HG02852 (cell line): ENCODE results near the gene GABRA1.

Source experiments
- ATAC-seq: cut with Tn5 transposase; IDR thresholded peaks from one replicate; pipeline ENCODE4 v1.9.1; 2021; ENCODE audit warnings: mild to moderate bottlenecking, moderate library complexity; ENCODE audit not compliant: unreplicated experiment

Gene GABRA1

GRCh38 chr5:161847941-161848391 lies at the start of gene GABRA1:
Gene GABRA1 (plus strand): TSS chr5:161848120. CDS start chr5:161850811, 2,691 bp downstream.
- no peak for ATAC-seq

- no peak for ATAC-seq
Observed at GRCh38 chr5:161799316-161799715, 48.6 kb upstream of the GABRA1 start.

GRCh38 chr5:161804263-161804662 lies 43.7 kb upstream of the GABRA1 start:
- no peak for ATAC-seq

- no peak for ATAC-seq
Observed at GRCh38 chr5:161846746-161847145, 1.2 kb upstream of the GABRA1 start.

GRCh38 chr5:161847447-161847846 lies 473 bp upstream of the GABRA1 start:
- no peak for ATAC-seq

- no peak for ATAC-seq
Observed at GRCh38 chr5:161850491-161850890, 2.6 kb downstream of the GABRA1 start.

GRCh38 chr5:161851691-161852299 lies 3.9 kb downstream of the GABRA1 start:
- no peak for ATAC-seq

GRCh38 chr5:161857358-161857757 lies 9.4 kb downstream of the GABRA1 start:
- no peak for ATAC-seq

- no peak for ATAC-seq
Observed at GRCh38 chr5:161863259-161863658, 15.3 kb downstream of the GABRA1 start.

- ATAC-seq: no peak
Observed at GRCh38 chr5:161863811-161864210, 15.9 kb downstream of the GABRA1 start.

GRCh38 chr5:161865510-161865909 lies 17.6 kb downstream of the GABRA1 start:
- no peak for ATAC-seq

GRCh38 chr5:161889971-161890370 lies 42.1 kb downstream of the GABRA1 start:
- no peak for ATAC-seq

- no peak for ATAC-seq
Observed at GRCh38 chr5:161895514-161895913, 47.6 kb downstream of the GABRA1 start.

- ATAC-seq: no peak
Observed at GRCh38 chr5:161897033-161897432, 49.1 kb downstream of the GABRA1 start.

- no peak for ATAC-seq
Observed at GRCh38 chr5:161899590-161899989, 51.7 kb downstream of the GABRA1 start.

GRCh38 chr5:161900981-161901380 lies 53.1 kb downstream of the GABRA1 start:
- ATAC-seq: no peak

- no peak for ATAC-seq
Observed at GRCh38 chr5:161921781-161922180, 73.9 kb downstream of the GABRA1 start.

- no peak for ATAC-seq
Observed at GRCh38 chr5:161924270-161924669, 76.3 kb downstream of the GABRA1 start.

- no peak for ATAC-seq
Observed at GRCh38 chr5:161925960-161926359, 78.0 kb downstream of the GABRA1 start.

GRCh38 chr5:161934486-161934885 lies 86.6 kb downstream of the GABRA1 start:
- ATAC-seq: no peak

GRCh38 chr5:161944974-161945373 lies 97.1 kb downstream of the GABRA1 start:
- no peak for ATAC-seq

- ATAC-seq: no peak
Observed at GRCh38 chr5:161946911-161947310, 99.0 kb downstream of the GABRA1 start.
